PC-9 (cell line): ENCODE measurements around the gene HK2.

Experiments used
- CTCF ChIP-seq: fragments of 200-600 bp; sonication (generic); conservative IDR thresholded peaks from 2 replicates; pipeline ENCODE4 v1.6.1; 2017; ENCODE audit warnings: mixed run types, antibody characterized with exemption, mild to moderate bottlenecking, moderate library complexity
- EZH2 ChIP-seq: fragments of 200-600 bp; sonication (generic); IDR thresholded peaks from 2 replicates; pipeline ENCODE4 v1.8.0; 2017; ENCODE audit warnings: antibody characterized with exemption, low read depth

- no peak for TF ChIP-seq EZH2
- no peak for TF ChIP-seq CTCF
Observed at GRCh38 chr2:74942263-74942662, 108.3 kb downstream of the HK2 start.
